HepG2 (cell line): ENCODE results near the gene SCAMP3. TPM values are rescaled to one million over a fixed set of nuclear protein-coding genes. Genes with fewer than 3 reads are reported as not detected.

Experiments used
- ARNT2 ChIP-seq: sonication (generic); formaldehyde crosslinking; IDR thresholded peaks from 2 replicates; pipeline ENCODE4 v1.8.0; 2022; ENCODE audit warnings: mild to moderate bottlenecking, low read depth, missing genetic modification reagents, moderate library complexity
- HHEX ChIP-seq: IDR thresholded peaks from 2 replicates; pipeline ENCODE4 v1.6.1; 2016; ENCODE audit warnings: control low read depth
- PHB2 ChIP-seq: fragments of 450-650 bp; IDR thresholded peaks from 2 replicates; pipeline ENCODE4 v1.6.1; 2018; ENCODE audit not compliant: partially characterized antibody
- PPARG ChIP-seq: conservative IDR thresholded peaks from 2 replicates; pipeline ENCODE4 v1.6.1; 2016; ENCODE audit warnings: missing biosample characterization, missing genetic modification reagents
- RXRB ChIP-seq: IDR thresholded peaks from 2 replicates; pipeline ENCODE4 v1.6.1; 2016; ENCODE audit warnings: borderline replicate concordance, missing genetic modification reagents, missing compliant biosample characterization
- SOX6 ChIP-seq, 2 experiments: fragments of 450-650 bp in 1 of 2; sonication (generic) in 1 of 2; formaldehyde crosslinking in 1 of 2; IDR thresholded peaks; 2 replicates each; pipeline versions ENCODE4 v1.4.0 to v1.6.1; 2017 to 2020; ENCODE audit warnings: antibody characterized with exemption in 1 of 2, mild to moderate bottlenecking in 1 of 2, missing genetic modification reagents in 1 of 2
- SUZ12 ChIP-seq: fragments of 150-350 bp; IDR thresholded peaks from 2 replicates; pipeline ENCODE4 v1.6.1; 2014; ENCODE audit warnings: low read depth, low read length
- ZNF138 ChIP-seq: sonication (generic); formaldehyde crosslinking; IDR thresholded peaks from 2 replicates; pipeline ENCODE4 v1.5.0; 2020; ENCODE audit warnings: mild to moderate bottlenecking, low read depth, missing genetic modification reagents
- ZNF225 ChIP-seq: sonication (generic); formaldehyde crosslinking; IDR thresholded peaks from 2 replicates; pipeline ENCODE4 v1.4.0; 2020; ENCODE audit warnings: mild to moderate bottlenecking, missing genetic modification reagents
- ZNF234 ChIP-seq: sonication (generic); formaldehyde crosslinking; conservative IDR thresholded peaks from 2 replicates; pipeline ENCODE4 v1.5.1; 2020; ENCODE audit warnings: mild to moderate bottlenecking, missing genetic modification reagents
- ZNF274 ChIP-seq: sonication (generic); formaldehyde crosslinking; IDR thresholded peaks from 2 replicates; pipeline ENCODE4 v1.5.1; 2020; ENCODE audit warnings: mild to moderate bottlenecking, missing genetic modification reagents
- ZNF350 ChIP-seq: sonication (generic); formaldehyde crosslinking; IDR thresholded peaks from 2 replicates; pipeline ENCODE4 v1.4.0; 2020; ENCODE audit warnings: mild to moderate bottlenecking, low read depth, missing genetic modification reagents, borderline replicate concordance
- ZNF446 ChIP-seq: sonication (generic); formaldehyde crosslinking; IDR thresholded peaks from 2 replicates; pipeline ENCODE4 v1.5.0; 2020; ENCODE audit warnings: mild to moderate bottlenecking, missing genetic modification reagents
- ZNF563 ChIP-seq: sonication (generic); formaldehyde crosslinking; IDR thresholded peaks from 2 replicates; pipeline ENCODE4 v1.8.0; 2022; ENCODE audit warnings: mild to moderate bottlenecking, moderate library complexity, missing genetic modification reagents
- ZNF569 ChIP-seq: sonication (generic); formaldehyde crosslinking; IDR thresholded peaks from 2 replicates; pipeline ENCODE4 v1.5.0; 2020; ENCODE audit warnings: mild to moderate bottlenecking, missing genetic modification reagents, moderate library complexity, borderline replicate concordance
- polyA plus RNA-seq, 8 experiments: library from polyadenylated mRNA; depleted of rRNA in 3 of 8; stranded (reverse) in 7 of 8; unstranded in 1 of 8; fragments of >200 nt; fragmentation: Illumina TruSeq in 4 of 8; extraction: Trizol in 4 of 8; gene quantifications; 2 replicates each; pipeline versions ENCODE4 v1.2.1 to v1.2.3, GENCODE V29; 2011 to 2016; ENCODE audit warnings: low read depth in 4 of 8, missing spikeins in 1 of 8, mixed read lengths in 1 of 8; ENCODE audit not compliant: insufficient read depth in 1 of 8
- total RNA-seq, 5 experiments: library from RNA; depleted of rRNA; stranded (reverse); fragments of >200 nt; fragmentation: Illumina TruSeq; extraction: Trizol; gene quantifications; 2 replicates each; pipeline ENCODE4 v1.2.3, GENCODE V29; 2016; ENCODE audit warnings: low read depth in 1 of 5
- TF ChIP-seq, protein P1 (sequence below): sonication (generic); formaldehyde crosslinking; IDR thresholded peaks from 2 replicates; pipeline ENCODE4 v1.5.1; 2020; ENCODE audit warnings: mild to moderate bottlenecking, missing genetic modification reagents, moderate library complexity
- TF ChIP-seq, protein P2 (sequence below), 2 experiments: IDR thresholded peaks; 2 replicates each; pipeline ENCODE4 v1.6.1; 2011 to 2012; ENCODE audit warnings: low read length in 2 of 2, borderline replicate concordance in 1 of 2, low read depth in 1 of 2, mild to moderate bottlenecking in 1 of 2, moderate library complexity in 1 of 2
- TF ChIP-seq, protein P3 (sequence below): sonication (generic); formaldehyde crosslinking; IDR thresholded peaks from 2 replicates; pipeline ENCODE4 v1.8.1; 2022; ENCODE audit warnings: mild to moderate bottlenecking, missing genetic modification reagents
- TF ChIP-seq, protein P4 (sequence below): sonication (generic); formaldehyde crosslinking; IDR thresholded peaks from 2 replicates; pipeline ENCODE4 v1.4.0; 2020; ENCODE audit warnings: mild to moderate bottlenecking, low read depth, missing genetic modification reagents

Gene SCAMP3
- total and polyA plus RNA-seq, 2 of the 13 experiments (the other 11 are each of a cell fraction or from before 2014, with no cell fraction given), result 46.8 to 83.3 TPM

DNA sequence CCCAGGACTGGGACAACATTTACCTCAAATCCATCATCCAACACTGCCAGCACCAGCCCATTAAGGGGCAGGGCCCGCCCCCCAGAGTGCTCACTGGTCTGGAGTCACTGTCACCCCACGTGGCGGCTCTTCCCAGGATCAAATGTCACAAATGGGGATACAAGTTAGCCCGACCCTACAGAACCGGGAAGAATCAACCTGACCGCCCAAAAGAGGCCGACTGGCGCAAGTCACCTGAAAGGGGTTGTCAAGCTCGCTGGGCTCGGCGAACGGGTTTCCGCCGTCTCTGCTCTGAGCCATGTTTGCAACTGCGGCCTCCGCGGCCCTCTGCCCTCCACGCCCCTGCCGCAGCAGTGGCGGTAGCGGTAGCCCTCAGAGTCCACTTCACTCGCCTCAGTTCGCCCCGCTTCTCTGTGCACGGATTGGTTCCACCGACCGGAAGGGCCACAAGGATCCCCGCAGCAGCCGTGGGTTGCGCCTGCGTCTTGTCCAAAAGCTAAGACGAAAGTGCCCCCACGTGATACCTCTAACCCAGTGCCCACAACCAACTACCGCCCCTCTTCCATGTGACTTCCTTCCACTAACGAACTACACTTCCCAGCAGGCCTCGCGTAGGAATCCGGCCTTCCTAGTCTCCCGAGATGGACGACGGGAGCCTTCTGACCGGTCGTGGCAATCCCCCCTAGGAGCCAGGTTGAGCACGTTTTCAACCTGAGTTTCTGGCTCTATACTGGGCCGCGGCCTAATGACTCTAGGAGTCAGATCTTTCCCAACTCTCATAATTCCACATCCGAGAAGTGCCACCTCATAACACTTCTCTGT is at the start of gene SCAMP3 (continued):
- TF ChIP-seq ZNF350, result peak; percentile 91; the same call in 1 of the 2 replicates
- peak; percentile 88 for TF ChIP-seq ARNT2
- TF ChIP-seq, protein P1, sequence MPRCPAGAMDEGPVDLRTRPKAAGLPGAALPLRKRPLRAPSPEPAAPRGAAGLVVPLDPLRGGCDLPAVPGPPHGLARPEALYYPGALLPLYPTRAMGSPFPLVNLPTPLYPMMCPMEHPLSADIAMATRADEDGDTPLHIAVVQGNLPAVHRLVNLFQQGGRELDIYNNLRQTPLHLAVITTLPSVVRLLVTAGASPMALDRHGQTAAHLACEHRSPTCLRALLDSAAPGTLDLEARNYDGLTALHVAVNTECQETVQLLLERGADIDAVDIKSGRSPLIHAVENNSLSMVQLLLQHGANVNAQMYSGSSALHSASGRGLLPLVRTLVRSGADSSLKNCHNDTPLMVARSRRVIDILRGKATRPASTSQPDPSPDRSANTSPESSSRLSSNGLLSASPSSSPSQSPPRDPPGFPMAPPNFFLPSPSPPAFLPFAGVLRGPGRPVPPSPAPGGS (CRISPR knock-in tag), result peak; percentile 76
- no peak for TF ChIP-seq HHEX (CRISPR knock-in tag)
- TF ChIP-seq, protein P2, sequence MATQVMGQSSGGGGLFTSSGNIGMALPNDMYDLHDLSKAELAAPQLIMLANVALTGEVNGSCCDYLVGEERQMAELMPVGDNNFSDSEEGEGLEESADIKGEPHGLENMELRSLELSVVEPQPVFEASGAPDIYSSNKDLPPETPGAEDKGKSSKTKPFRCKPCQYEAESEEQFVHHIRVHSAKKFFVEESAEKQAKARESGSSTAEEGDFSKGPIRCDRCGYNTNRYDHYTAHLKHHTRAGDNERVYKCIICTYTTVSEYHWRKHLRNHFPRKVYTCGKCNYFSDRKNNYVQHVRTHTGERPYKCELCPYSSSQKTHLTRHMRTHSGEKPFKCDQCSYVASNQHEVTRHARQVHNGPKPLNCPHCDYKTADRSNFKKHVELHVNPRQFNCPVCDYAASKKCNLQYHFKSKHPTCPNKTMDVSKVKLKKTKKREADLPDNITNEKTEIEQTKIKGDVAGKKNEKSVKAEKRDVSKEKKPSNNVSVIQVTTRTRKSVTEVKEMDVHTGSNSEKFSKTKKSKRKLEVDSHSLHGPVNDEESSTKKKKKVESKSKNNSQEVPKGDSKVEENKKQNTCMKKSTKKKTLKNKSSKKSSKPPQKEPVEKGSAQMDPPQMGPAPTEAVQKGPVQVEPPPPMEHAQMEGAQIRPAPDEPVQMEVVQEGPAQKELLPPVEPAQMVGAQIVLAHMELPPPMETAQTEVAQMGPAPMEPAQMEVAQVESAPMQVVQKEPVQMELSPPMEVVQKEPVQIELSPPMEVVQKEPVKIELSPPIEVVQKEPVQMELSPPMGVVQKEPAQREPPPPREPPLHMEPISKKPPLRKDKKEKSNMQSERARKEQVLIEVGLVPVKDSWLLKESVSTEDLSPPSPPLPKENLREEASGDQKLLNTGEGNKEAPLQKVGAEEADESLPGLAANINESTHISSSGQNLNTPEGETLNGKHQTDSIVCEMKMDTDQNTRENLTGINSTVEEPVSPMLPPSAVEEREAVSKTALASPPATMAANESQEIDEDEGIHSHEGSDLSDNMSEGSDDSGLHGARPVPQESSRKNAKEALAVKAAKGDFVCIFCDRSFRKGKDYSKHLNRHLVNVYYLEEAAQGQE (IDR thresholded peaks at IDR 0.05; ENCODE audit: borderline replicate concordance in 1 of 2, low read depth in 1 of 2, low read length in 2 of 2), result peak in 1 of 2 experiments; percentile 16; a peak in 1 of 4 replicates
- TF ChIP-seq RXRB (CRISPR knock-in tag), result peak; percentile 63; the same call in 1 of the 2 replicates
- TF ChIP-seq PPARG, result peak; percentile 62; the same call in 1 of the 2 replicates
- TF ChIP-seq ZNF234, result no peak
- 0 out of 2 replicates have a peak, but pooled peaks have one; percentile 49 for TF ChIP-seq ZNF446 (CRISPR knock-in tag)
- TF ChIP-seq ZNF138 (CRISPR knock-in tag), result peak; percentile 50; the same call in 1 of the 2 replicates
- TF ChIP-seq SOX6 (IDR thresholded peaks at IDR 0.05), result no peak
- TF ChIP-seq SOX6 (CRISPR knock-in tag; IDR thresholded peaks at IDR 0.05), result peak; percentile 63
- TF ChIP-seq, protein P3, sequence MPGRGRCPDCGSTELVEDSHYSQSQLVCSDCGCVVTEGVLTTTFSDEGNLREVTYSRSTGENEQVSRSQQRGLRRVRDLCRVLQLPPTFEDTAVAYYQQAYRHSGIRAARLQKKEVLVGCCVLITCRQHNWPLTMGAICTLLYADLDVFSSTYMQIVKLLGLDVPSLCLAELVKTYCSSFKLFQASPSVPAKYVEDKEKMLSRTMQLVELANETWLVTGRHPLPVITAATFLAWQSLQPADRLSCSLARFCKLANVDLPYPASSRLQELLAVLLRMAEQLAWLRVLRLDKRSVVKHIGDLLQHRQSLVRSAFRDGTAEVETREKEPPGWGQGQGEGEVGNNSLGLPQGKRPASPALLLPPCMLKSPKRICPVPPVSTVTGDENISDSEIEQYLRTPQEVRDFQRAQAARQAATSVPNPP (CRISPR knock-in tag), result peak; percentile 72
- peak; percentile 73 for TF ChIP-seq ZNF225 (CRISPR knock-in tag)
- peak; percentile 76; the same call in 1 of the 2 replicates for TF ChIP-seq ZNF563
- TF ChIP-seq ZNF274 (CRISPR knock-in tag), result peak; percentile 56; the same call in 1 of the 2 replicates
- TF ChIP-seq PHB2, result no peak
- TF ChIP-seq, protein P4, sequence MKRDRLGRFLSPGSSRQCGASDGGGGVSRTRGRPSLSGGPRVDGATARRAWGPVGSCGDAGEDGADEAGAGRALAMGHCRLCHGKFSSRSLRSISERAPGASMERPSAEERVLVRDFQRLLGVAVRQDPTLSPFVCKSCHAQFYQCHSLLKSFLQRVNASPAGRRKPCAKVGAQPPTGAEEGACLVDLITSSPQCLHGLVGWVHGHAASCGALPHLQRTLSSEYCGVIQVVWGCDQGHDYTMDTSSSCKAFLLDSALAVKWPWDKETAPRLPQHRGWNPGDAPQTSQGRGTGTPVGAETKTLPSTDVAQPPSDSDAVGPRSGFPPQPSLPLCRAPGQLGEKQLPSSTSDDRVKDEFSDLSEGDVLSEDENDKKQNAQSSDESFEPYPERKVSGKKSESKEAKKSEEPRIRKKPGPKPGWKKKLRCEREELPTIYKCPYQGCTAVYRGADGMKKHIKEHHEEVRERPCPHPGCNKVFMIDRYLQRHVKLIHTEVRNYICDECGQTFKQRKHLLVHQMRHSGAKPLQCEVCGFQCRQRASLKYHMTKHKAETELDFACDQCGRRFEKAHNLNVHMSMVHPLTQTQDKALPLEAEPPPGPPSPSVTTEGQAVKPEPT (CRISPR knock-in tag), result peak; percentile 75
- peak; percentile 79 for TF ChIP-seq SUZ12
- peak; percentile 94 for TF ChIP-seq ZNF569 (CRISPR knock-in tag)
